Loucy (cell line): Measurements from ENCODE around the gene HNF4A.

Experiments
- H2AFZ ChIP-seq: fragments of 200-600 bp; sonication (generic); 2 replicates; pipeline ENCODE4 v1.6.0; 2016; ENCODE audit warnings: antibody characterized with exemption, mild to moderate bottlenecking, low read length, moderate library complexity
- H3F3A ChIP-seq: fragments of 200-600 bp; 2 replicates; pipeline ENCODE4 v1.6.0; 2016; ENCODE audit warnings: antibody characterized with exemption, low read depth, mild to moderate bottlenecking
- H3K27me3 ChIP-seq: fragments of 200-600 bp; sonication (generic); 2 replicates; pipeline ENCODE4 v1.6.1; 2014; ENCODE audit warnings: low read length, mild to moderate bottlenecking; ENCODE audit not compliant: insufficient read depth, poor library complexity, severe bottlenecking
- H3K36me3 ChIP-seq: fragments of 200-600 bp; sonication (generic); 2 replicates; pipeline ENCODE4 v1.6.1; 2016; ENCODE audit warnings: low read length; ENCODE audit not compliant: insufficient read depth
- H3K4me1 ChIP-seq: fragments of 200-600 bp; sonication (generic); 2 replicates; pipeline ENCODE4 v1.5.1; 2014; ENCODE audit warnings: low read length, mild to moderate bottlenecking; ENCODE audit not compliant: insufficient read depth, poor library complexity, severe bottlenecking
- H3K4me2 ChIP-seq: fragments of 200-600 bp; sonication (generic); 2 replicates; pipeline ENCODE4 v1.6.0; 2014; ENCODE audit warnings: antibody characterized with exemption, low read length, low read depth, mild to moderate bottlenecking; ENCODE audit not compliant: poor library complexity, severe bottlenecking
- H3K4me3 ChIP-seq: fragments of 200-600 bp; sonication (generic); 2 replicates; pipeline ENCODE4 v1.5.1; 2014; ENCODE audit warnings: low read length, mild to moderate bottlenecking, mixed read lengths; ENCODE audit not compliant: poor library complexity, severe bottlenecking
- H3K79me2 ChIP-seq: fragments of 200-600 bp; sonication (generic); 2 replicates; pipeline ENCODE4 v1.6.1; 2014; ENCODE audit warnings: low read length; ENCODE audit not compliant: insufficient read depth
- H3K9ac ChIP-seq: fragments of 200-600 bp; sonication (generic); 2 replicates; pipeline ENCODE4 v1.6.0; 2014; ENCODE audit warnings: mild to moderate bottlenecking, low read depth, low read length, moderate library complexity; ENCODE audit not compliant: poor library complexity, severe bottlenecking
- H3K9me2 ChIP-seq: fragments of 200-600 bp; sonication (generic); replicated peaks from 2 replicates; pipeline ENCODE4 v1.6.1; 2016; ENCODE audit warnings: low read depth, low read length, mixed read lengths
- H3K9me3 ChIP-seq: fragments of 200-600 bp; sonication (generic); 2 replicates; pipeline ENCODE4 v1.6.1; 2014; ENCODE audit warnings: mild to moderate bottlenecking, antibody characterized with exemption, low read length, low read depth; ENCODE audit not compliant: insufficient read depth
- H4K20me1 ChIP-seq: fragments of 200-600 bp; sonication (generic); 2 replicates; pipeline ENCODE4 v1.6.0; 2014; ENCODE audit warnings: antibody characterized with exemption, low read length, mild to moderate bottlenecking; ENCODE audit not compliant: insufficient read depth, poor library complexity, severe bottlenecking
- EZH2phosphoT487 ChIP-seq: fragments of 200-600 bp; IDR thresholded peaks from 2 replicates; pipeline ENCODE4 v1.6.1; 2018; ENCODE audit warnings: antibody characterized with exemption, mild to moderate bottlenecking, moderate library complexity, borderline replicate concordance
- TF ChIP-seq, protein P1 (sequence below): fragments of 200-600 bp; sonication (generic); conservative IDR thresholded peaks from 2 replicates; pipeline ENCODE4 v1.5.1; 2014; ENCODE audit warnings: mild to moderate bottlenecking, antibody characterized with exemption, low read length

HNF4A gene

DNA sequence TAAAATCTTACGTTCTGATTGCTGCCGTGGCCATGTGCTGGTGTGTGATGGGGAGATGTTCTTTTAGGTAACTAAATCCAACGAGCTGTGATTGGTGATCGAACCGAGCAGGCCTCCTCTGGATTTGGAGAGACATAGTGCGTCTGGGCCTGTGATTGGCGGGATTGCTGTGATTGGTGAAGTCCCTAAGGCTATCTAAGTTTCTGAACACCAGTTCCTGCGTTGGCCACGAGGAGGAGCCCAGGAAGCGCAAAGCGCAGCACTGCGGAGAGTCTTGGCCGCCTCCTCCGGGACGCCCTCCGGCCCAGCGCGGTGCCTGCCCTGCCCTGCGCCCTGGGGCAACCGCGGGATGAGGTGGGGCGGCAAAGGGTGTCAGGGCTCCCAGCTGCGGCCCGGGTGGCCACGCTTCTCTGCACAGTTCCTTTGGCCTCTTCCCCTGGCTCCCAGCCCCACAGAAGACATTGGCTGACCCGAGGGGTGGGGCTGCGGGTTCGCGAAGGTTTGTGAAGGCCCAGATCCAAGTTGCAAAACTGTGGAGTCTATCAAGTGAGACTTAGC is 33.0 kb downstream of the HNF4A start:
- no peaks in the 10 kb centered on the region for H3F3A ChIP-seq
- H2AFZ ChIP-seq = no peak overlapping the region
- H3K9ac ChIP-seq = no peak overlapping the region
- H3K36me3 ChIP-seq = no peaks in the 10 kb centered on the region
- H3K4me1 ChIP-seq = no peaks in the 10 kb centered on the region
- no peaks in the 10 kb centered on the region for H3K79me2 ChIP-seq
- no peaks in the 10 kb centered on the region for H4K20me1 ChIP-seq
- no peaks in the 10 kb centered on the region for H3K27me3 ChIP-seq
- H3K9me2 ChIP-seq = no peaks in the 10 kb centered on the region
- H3K9me3 ChIP-seq = no peaks in the 10 kb centered on the region
- no peak for TF ChIP-seq EZH2phosphoT487
- TF ChIP-seq, protein P1, sequence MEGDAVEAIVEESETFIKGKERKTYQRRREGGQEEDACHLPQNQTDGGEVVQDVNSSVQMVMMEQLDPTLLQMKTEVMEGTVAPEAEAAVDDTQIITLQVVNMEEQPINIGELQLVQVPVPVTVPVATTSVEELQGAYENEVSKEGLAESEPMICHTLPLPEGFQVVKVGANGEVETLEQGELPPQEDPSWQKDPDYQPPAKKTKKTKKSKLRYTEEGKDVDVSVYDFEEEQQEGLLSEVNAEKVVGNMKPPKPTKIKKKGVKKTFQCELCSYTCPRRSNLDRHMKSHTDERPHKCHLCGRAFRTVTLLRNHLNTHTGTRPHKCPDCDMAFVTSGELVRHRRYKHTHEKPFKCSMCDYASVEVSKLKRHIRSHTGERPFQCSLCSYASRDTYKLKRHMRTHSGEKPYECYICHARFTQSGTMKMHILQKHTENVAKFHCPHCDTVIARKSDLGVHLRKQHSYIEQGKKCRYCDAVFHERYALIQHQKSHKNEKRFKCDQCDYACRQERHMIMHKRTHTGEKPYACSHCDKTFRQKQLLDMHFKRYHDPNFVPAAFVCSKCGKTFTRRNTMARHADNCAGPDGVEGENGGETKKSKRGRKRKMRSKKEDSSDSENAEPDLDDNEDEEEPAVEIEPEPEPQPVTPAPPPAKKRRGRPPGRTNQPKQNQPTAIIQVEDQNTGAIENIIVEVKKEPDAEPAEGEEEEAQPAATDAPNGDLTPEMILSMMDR = no peak
- no peak overlapping the region for H3K4me3 ChIP-seq
- H3K4me2 ChIP-seq = no peak overlapping the region

DNA sequence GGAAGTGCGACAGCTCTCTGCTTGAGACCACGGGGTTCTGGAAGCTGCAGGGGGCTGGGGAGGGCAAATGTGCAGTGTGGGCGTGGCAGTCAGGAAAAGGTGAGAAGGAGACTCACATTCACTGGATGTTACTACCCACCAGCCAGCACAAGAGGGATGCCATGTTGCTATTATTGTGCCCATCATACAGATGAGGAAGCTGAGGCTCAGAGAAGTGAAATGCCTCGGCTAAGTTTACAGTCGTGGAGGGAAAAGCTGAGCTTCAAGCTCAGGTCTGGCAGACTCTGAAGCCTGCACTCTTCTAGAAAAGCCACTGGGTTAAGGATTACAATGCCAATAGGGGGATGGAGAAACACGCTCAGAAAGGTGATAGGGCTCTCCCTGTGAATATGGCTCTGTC is 34.4 kb downstream of the HNF4A start:
- Histone ChIP-seq H3K36me3 (no peaks in the 10 kb centered on the region), H4K20me1 (no peaks in the 10 kb centered on the region), H3K9ac (no peak overlapping the region), H3K9me3 (no peaks in the 10 kb centered on the region), H3K27me3 (no peaks in the 10 kb centered on the region), H3K4me2 (no peak overlapping the region), H2AFZ (no peak overlapping the region), H3K9me2 (no peaks in the 10 kb centered on the region), H3K4me1 (no peaks in the 10 kb centered on the region), H3K4me3 (no peak overlapping the region), H3F3A (no peaks in the 10 kb centered on the region), H3K79me2 (no peaks in the 10 kb centered on the region)
- TF ChIP-seq, protein P1 = no peak
- TF ChIP-seq EZH2phosphoT487 = no peak

DNA sequence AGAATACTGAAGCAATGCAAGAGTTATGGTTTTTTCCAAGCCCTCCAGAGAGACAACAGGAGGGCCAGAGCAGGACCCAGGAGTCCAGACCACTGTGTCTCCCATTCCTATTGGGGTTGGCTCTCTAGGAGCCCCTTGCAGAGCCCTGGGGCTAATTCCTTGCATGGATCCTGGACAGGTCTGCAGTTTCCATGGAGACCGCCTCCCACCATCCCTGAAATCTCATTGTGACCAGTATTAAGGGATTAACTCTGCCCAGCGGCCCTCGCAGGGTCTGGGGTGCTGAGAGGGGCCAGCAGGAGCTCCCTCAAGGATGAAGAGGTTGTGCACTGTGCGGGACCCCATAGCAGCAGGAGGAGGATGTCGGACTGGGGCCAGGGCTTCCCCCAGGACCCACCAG is 34.8 kb downstream of the HNF4A start:
- Histone ChIP-seq H3K4me3 (no peak overlapping the region), H2AFZ (no peak overlapping the region), H3K9ac (no peak overlapping the region)

DNA sequence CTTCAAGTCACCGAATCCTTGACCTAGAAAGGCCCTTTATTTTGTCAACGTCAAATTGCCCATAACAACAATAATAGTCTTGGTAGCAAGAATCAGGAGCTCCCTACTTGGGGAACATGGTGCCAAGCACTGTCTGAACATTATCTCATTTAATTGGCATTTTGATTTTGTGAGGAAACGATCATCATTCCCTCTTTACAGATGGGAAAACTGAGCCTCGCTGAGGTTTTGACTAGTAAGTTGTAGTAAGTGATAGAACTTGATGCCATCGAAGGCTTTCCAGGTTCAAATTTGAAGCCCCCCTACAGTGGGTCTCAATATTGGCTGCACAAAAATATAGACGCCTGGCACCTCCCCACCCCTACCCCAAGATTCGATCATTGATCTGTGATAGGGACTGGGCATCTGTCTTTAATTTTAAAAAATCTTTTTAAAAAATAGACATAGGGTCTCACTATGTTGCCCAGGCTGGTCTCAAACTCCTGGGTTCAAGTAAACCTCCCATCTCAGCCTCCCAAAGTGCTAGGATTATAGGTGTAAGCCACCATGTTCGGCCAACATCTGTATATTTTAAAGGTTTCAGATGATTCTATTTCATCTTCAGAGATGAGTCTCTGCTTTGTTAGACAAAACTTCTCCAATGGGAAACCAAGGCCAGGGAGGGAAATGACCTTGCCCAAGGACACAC is 36.7 kb downstream of the HNF4A start:
- H4K20me1 ChIP-seq = no peaks in the 10 kb centered on the region
- H3K9ac ChIP-seq = no peak overlapping the region
- H3K9me3 ChIP-seq = no peaks in the 10 kb centered on the region
- H3K9me2 ChIP-seq = no peaks in the 10 kb centered on the region
- no peak overlapping the region for H3K4me3 ChIP-seq
- H3K79me2 ChIP-seq = no peaks in the 10 kb centered on the region
- no peaks in the 10 kb centered on the region for H3K36me3 ChIP-seq
- H3K4me1 ChIP-seq = no peaks in the 10 kb centered on the region
- H2AFZ ChIP-seq = no peak overlapping the region
- no peaks in the 10 kb centered on the region for H3K27me3 ChIP-seq
- TF ChIP-seq, protein P1 = no peak
- no peak for TF ChIP-seq EZH2phosphoT487
- H3F3A ChIP-seq = no peaks in the 10 kb centered on the region
- no peak overlapping the region for H3K4me2 ChIP-seq

More for the DNA sequence above, 34.8 kb downstream of the HNF4A start:
- no peaks in the 10 kb centered on the region for H3K36me3 ChIP-seq
- no peaks in the 10 kb centered on the region for H3F3A ChIP-seq
- no peak for TF ChIP-seq EZH2phosphoT487
- no peaks in the 10 kb centered on the region for H3K79me2 ChIP-seq
- H4K20me1 ChIP-seq = no peaks in the 10 kb centered on the region
- no peaks in the 10 kb centered on the region for H3K9me3 ChIP-seq
- H3K4me2 ChIP-seq = no peak overlapping the region
- no peaks in the 10 kb centered on the region for H3K27me3 ChIP-seq
- no peaks in the 10 kb centered on the region for H3K4me1 ChIP-seq
- no peaks in the 10 kb centered on the region for H3K9me2 ChIP-seq
